H9 (cell line): Measurements from ENCODE around the gene ONECUT1. TPM values are rescaled to one million over a fixed set of nuclear protein-coding genes. Genes with fewer than 3 reads are reported as not detected.
A peak's percentile ranks its signal among the peaks of the same experiment; 100 is the strongest.

Experiments
- DNase-seq: peaks from one replicate; pipeline ENCODE4 v3.0.0-alpha.2; 2017
- H2AFZ ChIP-seq: one replicate; pipeline ENCODE4 v1.6.1; 2013; ENCODE audit warnings: mild to moderate bottlenecking, low read length, control low read depth, moderate library complexity
- H2AK5ac ChIP-seq: 2 replicates; pipeline ENCODE4 v1.6.1; 2013; ENCODE audit warnings: low read length, control low read depth, mixed read lengths; ENCODE audit not compliant: insufficient read length
- H2BK120ac ChIP-seq: one replicate; pipeline ENCODE4 v1.6.1; 2013; ENCODE audit warnings: low read depth, mild to moderate bottlenecking, low read length, control low read depth, inconsistent platforms; ENCODE audit not compliant: poor library complexity, severe bottlenecking
- H2BK12ac ChIP-seq: 2 replicates; pipeline ENCODE4 v1.6.1; 2013; ENCODE audit warnings: low read length, control low read depth, mixed read lengths, low read depth; ENCODE audit not compliant: insufficient read length
- H2BK15ac ChIP-seq: 2 replicates; pipeline ENCODE4 v1.6.1; 2013; ENCODE audit warnings: low read depth, low read length, control low read depth
- H2BK20ac ChIP-seq: one replicate; pipeline ENCODE4 v1.6.1; 2013; ENCODE audit warnings: low read depth, mild to moderate bottlenecking, low read length, control low read depth, inconsistent platforms; ENCODE audit not compliant: poor library complexity, severe bottlenecking
- H2BK5ac ChIP-seq: 2 replicates; pipeline ENCODE4 v1.6.1; 2013; ENCODE audit warnings: low read length, control low read depth, mixed read lengths; ENCODE audit not compliant: insufficient read length
- H3K14ac ChIP-seq: 2 replicates; pipeline ENCODE4 v1.6.1; 2013; ENCODE audit warnings: low read length, control low read depth; ENCODE audit not compliant: insufficient read depth
- H3K18ac ChIP-seq: 2 replicates; pipeline ENCODE4 v1.6.1; 2013; ENCODE audit warnings: low read depth, mild to moderate bottlenecking, mixed read lengths, low read length, control low read depth; ENCODE audit not compliant: insufficient read length
- H3K23ac ChIP-seq: 2 replicates; pipeline ENCODE4 v1.6.1; 2013; ENCODE audit warnings: low read length, control low read depth, mixed read lengths, low read depth; ENCODE audit not compliant: insufficient read length
- H3K23me2 ChIP-seq: 2 replicates; pipeline ENCODE4 v1.6.1; 2013; ENCODE audit warnings: low read depth, mild to moderate bottlenecking, mixed read lengths, low read length, control low read depth; ENCODE audit not compliant: insufficient read length, poor library complexity, severe bottlenecking
- H3K27ac ChIP-seq: 2 replicates; pipeline ENCODE4 v1.5.1; 2013; ENCODE audit warnings: low read length, control low read depth, mixed read lengths, low read depth; ENCODE audit not compliant: insufficient read length
- H3K27me3 ChIP-seq: 2 replicates; pipeline ENCODE4 v1.6.1; 2013; ENCODE audit warnings: low read length, control low read depth, inconsistent platforms; ENCODE audit not compliant: insufficient read depth
- H3K4ac ChIP-seq: 2 replicates; pipeline ENCODE4 v1.6.1; 2013; ENCODE audit warnings: low read depth, mild to moderate bottlenecking, control low read depth, inconsistent platforms, low read length, moderate library complexity
- H3K4me1 ChIP-seq: 2 replicates; pipeline ENCODE4 v1.6.1; 2013; ENCODE audit warnings: low read length, control low read depth, inconsistent platforms; ENCODE audit not compliant: insufficient read depth
- H3K4me2 ChIP-seq: 2 replicates; pipeline ENCODE4 v1.6.1; 2013; ENCODE audit warnings: low read length, control low read depth, mixed read lengths; ENCODE audit not compliant: insufficient read length, insufficient read depth
- H3K56ac ChIP-seq: 2 replicates; pipeline ENCODE4 v1.6.1; 2013; ENCODE audit warnings: low read depth, mild to moderate bottlenecking, mixed read lengths, low read length, control low read depth; ENCODE audit not compliant: insufficient read length
- H3K79me1 ChIP-seq: 2 replicates; pipeline ENCODE4 v1.6.1; 2013; ENCODE audit warnings: low read depth, mild to moderate bottlenecking, moderate library complexity, low read length, control low read depth, inconsistent platforms; ENCODE audit not compliant: insufficient read depth, poor library complexity, severe bottlenecking
- H3K79me2 ChIP-seq: 2 replicates; pipeline ENCODE4 v1.6.1; 2013; ENCODE audit warnings: low read length, control low read depth, inconsistent platforms; ENCODE audit not compliant: insufficient read depth
- H3K9ac ChIP-seq: 2 replicates; pipeline ENCODE4 v1.6.1; 2013; ENCODE audit warnings: low read length, control low read depth, mixed read lengths; ENCODE audit not compliant: insufficient read length; ENCODE audit errors: extremely low read depth
- H3K9me3 ChIP-seq: one replicate; pipeline ENCODE4 v1.6.1; 2013; ENCODE audit warnings: low read depth, low read length, inconsistent platforms; ENCODE audit not compliant: control insufficient read depth
- H3T11ph ChIP-seq: one replicate; pipeline ENCODE4 v1.6.1; 2013; ENCODE audit warnings: mild to moderate bottlenecking, low read length, control low read depth, inconsistent platforms
- H4K20me1 ChIP-seq: one replicate; pipeline ENCODE4 v1.6.1; 2013; ENCODE audit not compliant: control insufficient read depth, insufficient read length, insufficient read depth
- H4K5ac ChIP-seq: 2 replicates; pipeline ENCODE4 v1.6.1; 2013; ENCODE audit warnings: low read depth, mild to moderate bottlenecking, mixed read lengths, low read length, control low read depth; ENCODE audit not compliant: insufficient read length
- H4K8ac ChIP-seq: replicated peaks from 2 replicates; pipeline ENCODE4 v1.6.1; 2013; ENCODE audit warnings: low read length, control low read depth, mixed read lengths, low read depth; ENCODE audit not compliant: insufficient read length
- H4K91ac ChIP-seq: 2 replicates; pipeline ENCODE4 v1.6.1; 2013; ENCODE audit warnings: low read depth, mild to moderate bottlenecking, moderate library complexity, mixed read lengths, low read length, control low read depth; ENCODE audit not compliant: insufficient read length
- H3K27ac Mint-ChIP-seq, 3 experiments: 2 replicates in 2 of 3; 3 replicates in 1 of 3; pipeline ENCODE4 v1.8.0; 2020 to 2021; ENCODE audit warnings: mixed read lengths in 3 of 3, mild to moderate bottlenecking in 1 of 3, moderate library complexity in 1 of 3
- H3K27me3 Mint-ChIP-seq: 2 replicates; pipeline ENCODE4 v1.8.0; 2021; ENCODE audit warnings: low read depth, mild to moderate bottlenecking, moderate library complexity, mixed read lengths
- H3K36me3 Mint-ChIP-seq, 3 experiments: 2 replicates in 2 of 3; 3 replicates in 1 of 3; pipeline ENCODE4 v1.8.0; 2020 to 2021; ENCODE audit warnings: low read depth in 3 of 3, mixed read lengths in 3 of 3; ENCODE audit not compliant: insufficient read depth in 1 of 3
- H3K4me1 Mint-ChIP-seq, 2 experiments: 2 replicates each; pipeline ENCODE4 v1.8.0; 2020; ENCODE audit warnings: mixed read lengths in 2 of 2
- H3K4me3 Mint-ChIP-seq, 2 experiments: 2 replicates in 1 of 2; 3 replicates in 1 of 2; pipeline ENCODE4 v1.8.0; 2020 to 2021; ENCODE audit warnings: mild to moderate bottlenecking in 2 of 2, mixed read lengths in 2 of 2, moderate library complexity in 1 of 2
- H3K9me3 Mint-ChIP-seq, 2 experiments: 2 replicates in 1 of 2; 3 replicates in 1 of 2; pipeline ENCODE4 v1.8.0; 2020; ENCODE audit warnings: mild to moderate bottlenecking in 2 of 2, mixed read lengths in 2 of 2, moderate library complexity in 1 of 2
- CTCF ChIP-seq: fragments of 200-600 bp; sonication (generic); conservative IDR thresholded peaks from 3 replicates; pipeline ENCODE4 v1.8.0; 2021; ENCODE audit warnings: antibody characterized with exemption, mild to moderate bottlenecking
- WGBS: extraction: QIAGEN DNeasy Blood & Tissue Kit; methylation state at CpG from one replicate; pipeline ENCODE4 v1.1.7; 2013; ENCODE audit warnings: missing lambda C conversion rate, low lambda C conversion rate, mixed read lengths; ENCODE audit not compliant: insufficient read length; ENCODE audit errors: extremely low coverage; 5-methylcytosine and 5-hydroxymethylcytosine counted together
- total RNA-seq: library from RNA; stranded (reverse); gene quantifications from 2 replicates; pipeline ENCODE4 v1.2.1, GENCODE V29; 2021

ONECUT1 gene
- total RNA-seq, 1 experiment from 2014 or later = 14.1 TPM

- Histone ChIP-seq H3K9me3 (no peaks in the 10 kb centered on the region), H3K23ac (no peak overlapping the region), H2BK5ac (no peak overlapping the region), H3T11ph (no peak overlapping the region), H3K18ac (no peak overlapping the region), H3K4me2 (peak overlapping the region; percentile 75), H3K56ac (no peak overlapping the region), H2AK5ac (no peak overlapping the region), H4K5ac (no peak overlapping the region), H4K91ac (no peak overlapping the region), H3K23me2 (peaks cover 34% of the 10 kb centered on the region), H2BK120ac (no peak overlapping the region), H3K9ac (no peak overlapping the region), H2BK20ac (no peak overlapping the region), H2BK12ac (no peak overlapping the region), H3K27ac (no peak overlapping the region), H4K8ac (no peak overlapping the region), H3K14ac (no peak overlapping the region), H2BK15ac (no peak overlapping the region), H3K79me1 (no peaks in the 10 kb centered on the region), H3K4ac (no peak overlapping the region), H3K4me1 (peaks cover 19% of the 10 kb centered on the region), H3K27me3 (peaks cover 75% of the 10 kb centered on the region), H3K79me2 (no peaks in the 10 kb centered on the region), H4K20me1 (no peaks in the 10 kb centered on the region), H2AFZ (no peak overlapping the region)
- peaks cover 62 to 65% of the 10 kb centered on the region in 2 experiments for H3K4me1 Mint-ChIP-seq
- no peak for DNase-seq
- peaks cover 0 to 4% of the 10 kb centered on the region in 2 experiments; a peak in 1 of 5 replicates for H3K9me3 Mint-ChIP-seq
- no CpG with 5 or more reads among the region's 43 CpGs for WGBS
- peaks cover 19% of the 10 kb centered on the region for H3K27me3 Mint-ChIP-seq
- H3K4me3 Mint-ChIP-seq = peak overlapping the region in 1 of 2 experiments; percentile 76; a peak in 3 of 5 replicates
- no peak overlapping the region for H3K27ac Mint-ChIP-seq
- no peak for TF ChIP-seq CTCF
- H3K36me3 Mint-ChIP-seq = peaks cover 0 to 18% (median 2%) of the 10 kb centered on the region in 3 experiments; a peak in 4 of 7 replicates
Observed at GRCh38 chr15:52794665-52795463, 4.7 kb upstream of the ONECUT1 start.
